Measurements from ENCODE around the gene ERBB4.

Gene ERBB4

DNA sequence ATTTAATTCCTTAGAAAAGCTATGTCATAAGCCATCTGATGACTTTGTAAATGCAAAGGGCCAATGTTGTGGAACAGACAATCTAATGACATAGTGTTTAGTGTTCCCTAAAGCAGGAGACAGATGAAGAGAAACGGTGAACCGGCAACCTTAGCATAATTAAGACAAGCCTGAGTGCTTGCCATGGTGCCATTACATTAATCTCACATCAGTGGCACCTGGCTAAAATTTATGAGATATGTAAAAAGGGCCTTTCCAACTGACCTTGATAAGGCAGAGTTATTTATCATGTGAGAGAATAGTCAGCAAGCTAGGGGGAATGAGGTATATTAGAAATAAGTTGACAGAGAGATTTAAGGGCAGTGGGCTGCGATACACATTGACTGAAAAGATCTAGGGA, 261.8 kb downstream of the ERBB4 start:
- Histone ChIP-seq H3K36me3 (ENCODE audit: control insufficient read depth, low read depth, low read length) (no peaks in the 10 kb centered on the region), H3K9me3 (ENCODE audit: control insufficient read depth, low read depth, low read length) (no peaks in the 10 kb centered on the region), H3K27ac (ENCODE audit: low read length) (no peak overlapping the region), H3K27me3 (ENCODE audit: control insufficient read depth, insufficient read depth, low read length) (no peaks in the 10 kb centered on the region), H3K4me1 (ENCODE audit: control insufficient read depth, low read depth, low read length) (no peaks in the 10 kb centered on the region), H3K4me3 (ENCODE audit: low read length) (no peak overlapping the region), H3K9ac (ENCODE audit: low read length) (no peak overlapping the region)

- Histone ChIP-seq H3K4me1 (ENCODE audit: control insufficient read depth, low read depth, low read length) (no peaks in the 10 kb centered on the region), H3K9ac (ENCODE audit: low read length) (no peak overlapping the region), H3K27ac (ENCODE audit: low read length) (no peak overlapping the region), H3K36me3 (ENCODE audit: control insufficient read depth, low read depth, low read length) (no peaks in the 10 kb centered on the region), H3K27me3 (ENCODE audit: control insufficient read depth, insufficient read depth, low read length) (no peaks in the 10 kb centered on the region), H3K9me3 (ENCODE audit: control insufficient read depth, low read depth, low read length) (no peaks in the 10 kb centered on the region), H3K4me3 (ENCODE audit: low read length) (no peak overlapping the region)
Measured at GRCh38 chr2:212274215-212274614, 264.4 kb downstream of the ERBB4 start.

DNA sequence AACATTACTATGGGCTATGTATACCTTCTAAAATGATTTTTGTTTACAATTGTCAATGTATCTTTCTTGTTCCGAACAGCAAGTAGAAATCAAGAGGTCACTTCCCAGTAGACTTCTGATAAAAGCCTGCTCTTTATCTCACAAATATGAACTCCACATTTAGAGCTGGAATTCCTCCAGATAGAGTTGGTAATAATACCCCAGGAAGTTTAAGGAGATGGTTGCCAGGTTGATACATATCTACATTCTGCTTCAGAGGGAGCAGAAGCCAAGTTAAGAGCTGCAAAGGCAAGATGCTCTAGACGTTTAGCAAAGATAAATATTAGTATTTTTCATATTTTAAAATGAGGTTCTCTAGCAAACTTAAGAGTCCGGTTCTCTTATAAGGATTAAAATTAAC, 267.0 kb downstream of the ERBB4 start:
- no peak overlapping the region for H3K4me3 ChIP-seq (ENCODE audit: low read length)
- no peaks in the 10 kb centered on the region for H3K36me3 ChIP-seq (ENCODE audit: control insufficient read depth, low read depth, low read length)
- no peak overlapping the region for H3K9ac ChIP-seq (ENCODE audit: low read length)
- H3K27me3 ChIP-seq (ENCODE audit: control insufficient read depth, insufficient read depth, low read length): no peaks in the 10 kb centered on the region
- H3K27ac ChIP-seq (ENCODE audit: low read length): no peak overlapping the region
- no peaks in the 10 kb centered on the region for H3K4me1 ChIP-seq (ENCODE audit: control insufficient read depth, low read depth, low read length)
- no peaks in the 10 kb centered on the region for H3K9me3 ChIP-seq (ENCODE audit: control insufficient read depth, low read depth, low read length)

GRCh38 chr2:212269005-212269404, 269.6 kb downstream of the ERBB4 start:
- Histone ChIP-seq H3K36me3 (ENCODE audit: control insufficient read depth, low read depth, low read length) (no peaks in the 10 kb centered on the region), H3K27me3 (ENCODE audit: control insufficient read depth, insufficient read depth, low read length) (no peaks in the 10 kb centered on the region), H3K4me1 (ENCODE audit: control insufficient read depth, low read depth, low read length) (no peaks in the 10 kb centered on the region), H3K27ac (ENCODE audit: low read length) (no peak overlapping the region), H3K4me3 (ENCODE audit: low read length) (no peak overlapping the region), H3K9ac (ENCODE audit: low read length) (no peak overlapping the region), H3K9me3 (ENCODE audit: control insufficient read depth, low read depth, low read length) (no peaks in the 10 kb centered on the region)

GRCh38 chr2:212266297-212266696, 272.3 kb downstream of the ERBB4 start:
- H3K9ac ChIP-seq (ENCODE audit: low read length): no peak overlapping the region
- no peak overlapping the region for H3K27ac ChIP-seq (ENCODE audit: low read length)
- no peaks in the 10 kb centered on the region for H3K9me3 ChIP-seq (ENCODE audit: control insufficient read depth, low read depth, low read length)
- H3K36me3 ChIP-seq (ENCODE audit: control insufficient read depth, low read depth, low read length): no peaks in the 10 kb centered on the region
- H3K27me3 ChIP-seq (ENCODE audit: control insufficient read depth, insufficient read depth, low read length): no peaks in the 10 kb centered on the region
- no peaks in the 10 kb centered on the region for H3K4me1 ChIP-seq (ENCODE audit: control insufficient read depth, low read depth, low read length)
- H3K4me3 ChIP-seq (ENCODE audit: low read length): no peak overlapping the region

GRCh38 chr2:212265777-212266176, 272.8 kb downstream of the ERBB4 start:
- H3K9ac ChIP-seq (ENCODE audit: low read length): no peak overlapping the region
- no peaks in the 10 kb centered on the region for H3K27me3 ChIP-seq (ENCODE audit: control insufficient read depth, insufficient read depth, low read length)
- H3K4me3 ChIP-seq (ENCODE audit: low read length): no peak overlapping the region
- H3K9me3 ChIP-seq (ENCODE audit: control insufficient read depth, low read depth, low read length): no peaks in the 10 kb centered on the region
- H3K36me3 ChIP-seq (ENCODE audit: control insufficient read depth, low read depth, low read length): no peaks in the 10 kb centered on the region
- no peak overlapping the region for H3K27ac ChIP-seq (ENCODE audit: low read length)
- H3K4me1 ChIP-seq (ENCODE audit: control insufficient read depth, low read depth, low read length): no peaks in the 10 kb centered on the region

DNA sequence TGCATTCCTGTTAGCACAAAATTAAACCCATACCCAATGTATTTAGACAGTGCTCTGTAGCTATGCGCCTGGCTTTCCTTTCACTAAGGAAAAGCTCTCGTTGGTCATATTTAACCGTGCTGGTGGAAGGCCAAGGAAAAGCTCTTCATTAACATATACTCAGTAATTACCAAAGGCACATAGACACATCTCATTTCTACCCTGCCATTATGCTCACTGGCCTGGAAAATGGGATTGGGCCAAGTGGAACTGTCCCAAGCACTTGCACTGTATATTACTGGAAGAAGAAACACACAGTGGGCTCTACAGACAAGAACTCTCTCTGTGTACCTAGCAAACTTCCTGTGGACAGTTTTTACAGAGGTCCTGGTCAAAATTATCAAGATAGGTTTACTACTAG, 274.4 kb downstream of the ERBB4 start:
- Histone ChIP-seq H3K4me1 (ENCODE audit: control insufficient read depth, low read depth, low read length) (no peaks in the 10 kb centered on the region), H3K4me3 (ENCODE audit: low read length) (no peak overlapping the region), H3K27ac (ENCODE audit: low read length) (no peak overlapping the region), H3K9ac (ENCODE audit: low read length) (no peak overlapping the region), H3K36me3 (ENCODE audit: control insufficient read depth, low read depth, low read length) (no peaks in the 10 kb centered on the region), H3K9me3 (ENCODE audit: control insufficient read depth, low read depth, low read length) (no peaks in the 10 kb centered on the region), H3K27me3 (ENCODE audit: control insufficient read depth, insufficient read depth, low read length) (no peaks in the 10 kb centered on the region)

DNA sequence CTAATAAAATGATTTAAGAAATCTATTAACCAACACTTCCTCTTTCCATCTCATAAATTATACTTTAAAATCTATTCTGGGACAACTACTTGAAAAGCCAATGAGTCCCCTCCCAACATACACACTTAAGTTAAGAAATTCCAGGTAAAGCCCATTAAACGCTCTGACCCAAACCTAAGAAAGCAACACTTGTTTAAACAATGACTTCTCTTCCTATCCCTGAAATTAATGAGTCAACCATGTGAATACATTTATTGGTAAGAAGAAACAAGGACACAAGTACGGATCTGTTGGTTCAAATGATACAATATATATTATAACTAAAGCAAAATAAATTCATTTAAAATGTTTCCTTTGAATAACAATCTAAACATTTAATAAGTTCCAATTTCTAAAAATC, 279.4 kb downstream of the ERBB4 start:
- Histone ChIP-seq H3K36me3 (ENCODE audit: control insufficient read depth, low read depth, low read length) (no peaks in the 10 kb centered on the region), H3K4me3 (ENCODE audit: low read length) (no peak overlapping the region), H3K9me3 (ENCODE audit: control insufficient read depth, low read depth, low read length) (no peaks in the 10 kb centered on the region), H3K9ac (ENCODE audit: low read length) (no peak overlapping the region), H3K4me1 (ENCODE audit: control insufficient read depth, low read depth, low read length) (no peaks in the 10 kb centered on the region), H3K27ac (ENCODE audit: low read length) (no peak overlapping the region), H3K27me3 (ENCODE audit: control insufficient read depth, insufficient read depth, low read length) (no peaks in the 10 kb centered on the region)

DNA sequence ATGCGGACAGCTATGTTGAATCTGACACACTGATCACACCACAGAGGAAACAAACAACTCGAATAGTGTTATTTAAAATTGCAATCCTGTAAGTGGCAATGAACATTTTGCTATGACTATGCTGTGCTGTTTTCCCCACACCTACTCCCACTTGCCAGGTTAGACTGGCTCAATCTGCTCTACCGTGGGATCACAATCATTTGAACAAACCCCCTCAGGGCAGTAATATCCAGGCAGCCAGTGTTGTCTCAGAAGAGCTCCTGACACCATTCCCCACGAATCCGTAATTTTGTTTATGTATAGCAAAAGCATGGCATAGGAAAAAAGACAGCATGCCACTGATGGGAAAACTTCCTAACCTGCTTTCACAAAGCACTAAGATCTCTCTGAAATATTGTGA, 284.3 kb downstream of the ERBB4 start:
- Histone ChIP-seq H3K27me3 (ENCODE audit: control insufficient read depth, insufficient read depth, low read length) (no peaks in the 10 kb centered on the region), H3K36me3 (ENCODE audit: control insufficient read depth, low read depth, low read length) (no peaks in the 10 kb centered on the region)

DNA sequence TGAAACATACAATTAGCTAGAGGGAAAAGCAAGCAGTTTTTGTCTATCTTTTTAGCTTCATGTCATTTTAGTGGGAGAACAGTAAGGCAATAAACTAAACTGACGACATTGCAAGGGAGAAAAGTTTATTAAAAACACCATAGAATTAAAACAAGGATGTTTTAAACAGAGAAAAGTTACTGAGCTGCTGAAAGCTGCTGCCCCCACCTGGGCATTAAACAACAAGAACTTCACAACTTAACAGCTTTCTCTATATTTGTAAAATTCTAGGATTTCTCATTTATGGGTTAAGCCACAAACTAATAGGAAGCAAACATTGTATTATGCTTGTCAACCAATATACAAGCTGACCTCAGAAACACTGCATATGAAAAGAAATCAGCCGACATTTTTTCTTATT, 289.2 kb downstream of the ERBB4 start:
- Histone ChIP-seq H3K27me3 (ENCODE audit: control insufficient read depth, insufficient read depth, low read length) (no peaks in the 10 kb centered on the region), H3K4me3 (ENCODE audit: low read length) (no peak overlapping the region), H3K36me3 (ENCODE audit: control insufficient read depth, low read depth, low read length) (no peaks in the 10 kb centered on the region), H3K9me3 (ENCODE audit: control insufficient read depth, low read depth, low read length) (no peaks in the 10 kb centered on the region), H3K9ac (ENCODE audit: low read length) (no peak overlapping the region), H3K27ac (ENCODE audit: low read length) (no peak overlapping the region), H3K4me1 (ENCODE audit: control insufficient read depth, low read depth, low read length) (peaks cover 5% of the 10 kb centered on the region)

More for the DNA sequence above, 284.3 kb downstream of the ERBB4 start:
- Histone ChIP-seq H3K9ac (ENCODE audit: low read length) (no peak overlapping the region), H3K4me1 (ENCODE audit: control insufficient read depth, low read depth, low read length) (no peaks in the 10 kb centered on the region), H3K4me3 (ENCODE audit: low read length) (no peak overlapping the region), H3K9me3 (ENCODE audit: control insufficient read depth, low read depth, low read length) (no peaks in the 10 kb centered on the region), H3K27ac (ENCODE audit: low read length) (no peak overlapping the region)

DNA sequence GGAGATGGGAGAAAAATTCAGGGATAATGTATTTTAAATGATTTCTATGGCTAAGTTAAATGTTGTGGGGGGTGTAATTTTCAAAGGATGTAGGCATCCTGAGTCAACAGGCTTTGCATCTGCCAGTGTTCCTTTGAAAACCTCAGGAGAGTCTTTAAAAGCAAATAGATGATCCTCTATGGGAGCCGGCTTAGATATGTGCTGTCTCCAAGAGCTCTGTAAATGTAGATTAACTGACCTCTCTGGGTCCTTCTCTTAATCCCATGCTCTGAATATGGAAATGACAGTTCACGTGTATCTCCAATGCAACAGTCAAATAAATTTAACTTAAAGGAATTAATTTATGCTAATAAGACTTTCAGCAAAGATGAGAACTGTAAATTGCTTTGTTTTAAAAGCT, 292.7 kb downstream of the ERBB4 start:
- no peak overlapping the region for H3K9ac ChIP-seq (ENCODE audit: low read length)
- H3K9me3 ChIP-seq (ENCODE audit: control insufficient read depth, low read depth, low read length): no peaks in the 10 kb centered on the region
- no peak overlapping the region for H3K4me3 ChIP-seq (ENCODE audit: low read length)
- no peaks in the 10 kb centered on the region for H3K27me3 ChIP-seq (ENCODE audit: control insufficient read depth, insufficient read depth, low read length)
- no peak overlapping the region for H3K27ac ChIP-seq (ENCODE audit: low read length)
- no peaks in the 10 kb centered on the region for H3K36me3 ChIP-seq (ENCODE audit: control insufficient read depth, low read depth, low read length)
- H3K4me1 ChIP-seq (ENCODE audit: control insufficient read depth, low read depth, low read length): peaks cover 5% of the 10 kb centered on the region

DNA sequence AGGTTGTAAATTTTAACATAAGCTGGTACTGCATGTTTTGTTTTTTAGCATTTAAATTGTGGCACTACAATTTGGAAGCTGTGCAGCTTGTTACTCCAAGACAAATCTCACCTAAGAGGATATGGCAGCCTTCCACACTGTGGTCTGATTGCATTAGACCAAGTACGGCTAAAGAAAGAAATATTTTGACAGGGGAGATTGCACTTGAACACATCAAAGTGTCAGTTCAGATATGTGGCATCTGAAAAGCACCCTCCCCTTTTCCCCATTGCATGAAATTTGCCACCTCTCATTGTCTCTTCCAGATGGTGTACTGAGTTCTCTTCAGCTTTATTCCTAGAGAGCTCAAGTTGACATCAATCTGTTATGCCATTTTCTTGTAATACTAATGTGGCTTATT, 295.9 kb downstream of the ERBB4 start:
- Histone ChIP-seq H3K4me3 (ENCODE audit: low read length) (no peak overlapping the region), H3K27ac (ENCODE audit: low read length) (no peak overlapping the region), H3K36me3 (ENCODE audit: control insufficient read depth, low read depth, low read length) (no peaks in the 10 kb centered on the region), H3K9me3 (ENCODE audit: control insufficient read depth, low read depth, low read length) (no peaks in the 10 kb centered on the region), H3K27me3 (ENCODE audit: control insufficient read depth, insufficient read depth, low read length) (no peaks in the 10 kb centered on the region), H3K9ac (ENCODE audit: low read length) (no peak overlapping the region), H3K4me1 (ENCODE audit: control insufficient read depth, low read depth, low read length) (peaks cover 10% of the 10 kb centered on the region)
